A549 (cell line): Measurements from ENCODE around the gene RPN2.

ENCODE experiments used
- CHD4 ChIP-seq: fragments of 200-600 bp; sonication (generic); IDR thresholded peaks from 2 replicates; pipeline ENCODE4 v1.6.1; 2016; ENCODE audit warnings: antibody characterized with exemption, mild to moderate bottlenecking, borderline replicate concordance
- EP300 ChIP-seq, 2 experiments: fragments of >200 bp; sonication (Bioruptor Twin); formaldehyde crosslinking; IDR thresholded peaks; 2 replicates in 1 of 2; 3 replicates in 1 of 2; pipeline ENCODE4 v1.6.1; 2016 to 2017
- HDAC2 ChIP-seq: fragments of 200-600 bp; sonication (generic); IDR thresholded peaks from 2 replicates; pipeline ENCODE4 v1.6.1; 2016
- MAFK ChIP-seq: fragments of 450-650 bp; IDR thresholded peaks from 2 replicates; pipeline ENCODE4 v1.6.1; 2014; ENCODE audit not compliant: partially characterized antibody
- MAX ChIP-seq: IDR thresholded peaks from 2 replicates; pipeline ENCODE4 v1.6.1; 2012
- MYC ChIP-seq: IDR thresholded peaks from 2 replicates; pipeline ENCODE4 v1.6.1; 2012; ENCODE audit warnings: mild to moderate bottlenecking, inconsistent platforms, low read length, improper control_type of control experiment, borderline replicate concordance
- POLR2A ChIP-seq: IDR thresholded peaks from 2 replicates; pipeline ENCODE4 v1.6.1; 2012; ENCODE audit warnings: mild to moderate bottlenecking, low read length
- RAD21 ChIP-seq, 2 experiments: fragments of >200 bp in 1 of 2; sonication (Bioruptor Twin) in 1 of 2; formaldehyde crosslinking in 1 of 2; IDR thresholded peaks in 1 of 2; conservative IDR thresholded peaks in 1 of 2; 2 replicates in 1 of 2; 3 replicates in 1 of 2; pipeline ENCODE4 v1.6.1; 2012 to 2018; ENCODE audit warnings: inconsistent platforms in 1 of 2
- RCOR1 ChIP-seq: fragments of 150-350 bp; IDR thresholded peaks from 2 replicates; pipeline ENCODE4 v1.6.1; 2014; ENCODE audit warnings: antibody characterized with exemption, low read length, low read depth
- RFX5 ChIP-seq: fragments of 450-650 bp; IDR thresholded peaks from 2 replicates; pipeline ENCODE4 v1.7.1; 2014; ENCODE audit warnings: antibody characterized with exemption, mild to moderate bottlenecking, moderate library complexity
- TFCP2L1 ChIP-seq: fragments of 250-450 bp; sonication (Bioruptor Pico); IDR thresholded peaks from 2 replicates; pipeline ENCODE4 v1.5.0; 2021; ENCODE audit warnings: mild to moderate bottlenecking
- TF ChIP-seq, protein P1 (sequence below): fragments of >200 bp; sonication (Bioruptor Twin); formaldehyde crosslinking; IDR thresholded peaks from 3 replicates; pipeline ENCODE4 v1.5.1; 2016

DNA sequence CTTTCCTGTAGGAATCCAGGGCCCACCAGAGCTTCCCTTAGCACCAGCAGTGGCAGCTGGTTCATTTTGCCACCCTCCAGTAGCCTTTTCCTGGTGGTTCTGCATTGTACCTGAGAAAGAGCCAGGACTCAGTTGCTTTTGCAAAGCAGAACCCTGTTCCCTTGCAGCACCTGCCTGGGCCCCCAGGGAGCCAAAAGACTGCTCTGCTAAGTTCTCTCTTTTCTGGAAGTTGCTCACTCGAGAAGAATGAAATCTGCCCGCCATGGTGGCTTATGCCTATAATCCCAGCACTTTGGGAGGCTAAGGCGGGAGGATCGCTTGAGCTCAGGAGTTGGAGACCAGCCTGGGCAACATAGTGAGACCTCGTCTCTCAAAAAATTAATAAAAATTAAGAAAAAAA is 58.5 kb downstream of the RPN2 start:
- TF ChIP-seq POLR2A (no peak), RFX5 (no peak), HDAC2 (no peak), EP300 (IDR thresholded peaks at IDR 0.05) (no peak), MYC (no peak), RAD21 (conservative IDR thresholded peaks at IDR 0.05 in 1 of 2, IDR thresholded peaks at IDR 0.05 in 1 of 2) (no peak), MAFK (no peak), MAX (no peak), RCOR1 (no peak), TFCP2L1 (CRISPR knock-in tag) (no peak), CHD4 (no peak)
- TF ChIP-seq, protein P1, sequence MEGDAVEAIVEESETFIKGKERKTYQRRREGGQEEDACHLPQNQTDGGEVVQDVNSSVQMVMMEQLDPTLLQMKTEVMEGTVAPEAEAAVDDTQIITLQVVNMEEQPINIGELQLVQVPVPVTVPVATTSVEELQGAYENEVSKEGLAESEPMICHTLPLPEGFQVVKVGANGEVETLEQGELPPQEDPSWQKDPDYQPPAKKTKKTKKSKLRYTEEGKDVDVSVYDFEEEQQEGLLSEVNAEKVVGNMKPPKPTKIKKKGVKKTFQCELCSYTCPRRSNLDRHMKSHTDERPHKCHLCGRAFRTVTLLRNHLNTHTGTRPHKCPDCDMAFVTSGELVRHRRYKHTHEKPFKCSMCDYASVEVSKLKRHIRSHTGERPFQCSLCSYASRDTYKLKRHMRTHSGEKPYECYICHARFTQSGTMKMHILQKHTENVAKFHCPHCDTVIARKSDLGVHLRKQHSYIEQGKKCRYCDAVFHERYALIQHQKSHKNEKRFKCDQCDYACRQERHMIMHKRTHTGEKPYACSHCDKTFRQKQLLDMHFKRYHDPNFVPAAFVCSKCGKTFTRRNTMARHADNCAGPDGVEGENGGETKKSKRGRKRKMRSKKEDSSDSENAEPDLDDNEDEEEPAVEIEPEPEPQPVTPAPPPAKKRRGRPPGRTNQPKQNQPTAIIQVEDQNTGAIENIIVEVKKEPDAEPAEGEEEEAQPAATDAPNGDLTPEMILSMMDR, result no peak
